ENCODE results near the gene BPTF. TPM values are rescaled to one million over a fixed set of nuclear protein-coding genes. Genes with fewer than 3 reads are reported as not detected.
A peak's percentile ranks its signal among the peaks of the same experiment; 100 is the strongest.

The BPTF gene
- polyA plus RNA-seq (2013, experiment 1 of 2): 106 TPM
- polyA plus RNA-seq (2013, experiment 2 of 2): 109 TPM

DNA sequence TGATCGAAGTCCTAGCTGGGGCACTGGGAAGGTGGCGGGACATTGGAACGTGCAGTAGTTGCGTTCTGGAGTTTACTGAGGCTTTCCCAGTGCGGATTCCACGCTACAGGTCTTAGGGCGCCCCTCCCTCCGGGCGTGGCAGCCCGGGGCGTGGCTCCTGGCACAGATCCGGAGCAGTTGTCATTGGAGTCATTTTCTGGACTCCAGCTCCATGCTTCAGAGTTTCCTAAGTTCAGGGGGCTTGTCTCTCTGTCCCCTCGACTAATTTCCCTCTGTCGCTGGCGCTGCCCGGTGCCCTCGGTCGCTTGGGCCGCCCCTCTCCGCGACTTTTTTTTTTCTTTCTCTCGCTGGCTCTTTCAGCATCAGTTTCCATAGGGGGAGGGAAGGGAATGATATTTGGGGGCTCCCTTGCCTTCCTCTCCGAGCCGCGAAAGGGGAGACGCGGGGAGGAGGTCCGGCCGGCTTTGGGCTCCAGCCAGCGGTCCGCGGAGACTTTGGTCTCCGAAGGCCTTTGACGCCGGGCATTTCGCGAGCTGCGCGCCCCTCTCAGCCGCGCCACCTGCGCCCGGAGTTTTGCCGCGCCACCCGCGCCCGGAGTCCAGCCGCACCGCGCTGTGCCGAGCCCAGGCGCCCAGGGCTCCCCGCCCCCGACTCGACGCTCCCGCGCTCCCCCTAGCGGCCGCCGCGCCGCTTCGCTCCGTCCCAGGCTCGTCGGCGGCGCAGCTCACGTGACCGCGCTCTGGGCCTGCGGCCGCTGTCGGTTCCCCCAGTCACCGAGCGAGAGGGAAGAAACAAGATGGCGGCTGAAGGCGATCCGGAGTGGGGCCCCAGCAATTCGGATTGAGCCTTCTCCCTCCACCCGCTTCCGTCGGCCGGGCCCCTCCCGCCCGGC lies at the start of gene BPTF:
TSS of gene BPTF (plus strand) at position 769 of the 892 bp plus-strand sequence. CDS start 222 bp downstream, outside the sequence.
- H3K4me3 ChIP-seq (ENCODE audit: low read length in 2 of 2): peak within 1 kb of the TSS; percentile 90 to 98
- H2BK5ac ChIP-seq (ENCODE audit: low read length): no peak within 1 kb of the TSS
- H3K36me3 ChIP-seq (replicated peaks in 1 of 2; ENCODE audit: control insufficient read depth in 2 of 2, insufficient read depth in 2 of 2, low read length in 2 of 2): peaks cover 0 to 15% of the 10 kb centered on the region in 2 donors
- peak within 1 kb of the TSS; percentile 43 for H3K23ac ChIP-seq (ENCODE audit: low read depth, low read length, poor library complexity)
- no peak within 1 kb of the TSS for H2BK120ac ChIP-seq (ENCODE audit: low read depth, low read length)
- peak within 1 kb of the TSS; percentile 95 for H3K18ac ChIP-seq (ENCODE audit: low read length)
- H3K27me3 ChIP-seq (ENCODE audit: control insufficient read depth in 3 of 3, insufficient read depth in 3 of 3, low read depth in 1 of 3, low read length in 3 of 3): no peaks in the 10 kb centered on the region
- H3K4ac ChIP-seq (ENCODE audit: low read length): peak within 1 kb of the TSS; percentile 90
- peak within 1 kb of the TSS; percentile 25 for H2AK5ac ChIP-seq (ENCODE audit: low read depth, low read length)
- no peak within 1 kb of the TSS for H4K8ac ChIP-seq (ENCODE audit: low read depth, low read length)
- H3K9me3 ChIP-seq (replicated peaks in 1 of 2; ENCODE audit: control insufficient read depth in 2 of 2, insufficient read depth in 1 of 2, low read depth in 1 of 2, low read length in 2 of 2): no peaks in the 10 kb centered on the region
- no peak within 1 kb of the TSS for H2BK12ac ChIP-seq (ENCODE audit: low read length)
- H2BK15ac ChIP-seq (ENCODE audit: low read length): peak within 1 kb of the TSS; percentile 26
- H3K27ac ChIP-seq (replicated peaks; ENCODE audit: low read length): peak within 1 kb of the TSS; percentile 94
- WGBS, 2 donors (ENCODE audit: extremely low coverage in 2 of 2, insufficient read length in 2 of 2, insufficient replicate concordance in 1 of 2): no CpG with 5 or more reads among the region's 88 CpGs
- peak within 1 kb of the TSS; percentile 92 for H3K9ac ChIP-seq (ENCODE audit: low read depth, low read length, poor library complexity)
- H4K91ac ChIP-seq (ENCODE audit: low read depth, low read length, poor library complexity): no peak within 1 kb of the TSS
- H3K4me1 ChIP-seq (ENCODE audit: control insufficient read depth in 2 of 2, insufficient read depth in 1 of 2, low read depth in 1 of 2, low read length in 2 of 2): peaks cover 0 to 2% of the 10 kb centered on the region in 2 donors
- DNase-seq (ENCODE audit: low spot score): peak; percentile 95
- H3K4me2 ChIP-seq (ENCODE audit: insufficient read depth, low read length, poor library complexity, severe bottlenecking): peak within 1 kb of the TSS; percentile 83
- no peak within 1 kb of the TSS for H3K14ac ChIP-seq (ENCODE audit: low read length)
- H2AFZ ChIP-seq (ENCODE audit: low read length): peak within 1 kb of the TSS; percentile 99
- H3K79me1 ChIP-seq (ENCODE audit: low read depth, low read length): no peaks in the 10 kb centered on the region

DNA sequence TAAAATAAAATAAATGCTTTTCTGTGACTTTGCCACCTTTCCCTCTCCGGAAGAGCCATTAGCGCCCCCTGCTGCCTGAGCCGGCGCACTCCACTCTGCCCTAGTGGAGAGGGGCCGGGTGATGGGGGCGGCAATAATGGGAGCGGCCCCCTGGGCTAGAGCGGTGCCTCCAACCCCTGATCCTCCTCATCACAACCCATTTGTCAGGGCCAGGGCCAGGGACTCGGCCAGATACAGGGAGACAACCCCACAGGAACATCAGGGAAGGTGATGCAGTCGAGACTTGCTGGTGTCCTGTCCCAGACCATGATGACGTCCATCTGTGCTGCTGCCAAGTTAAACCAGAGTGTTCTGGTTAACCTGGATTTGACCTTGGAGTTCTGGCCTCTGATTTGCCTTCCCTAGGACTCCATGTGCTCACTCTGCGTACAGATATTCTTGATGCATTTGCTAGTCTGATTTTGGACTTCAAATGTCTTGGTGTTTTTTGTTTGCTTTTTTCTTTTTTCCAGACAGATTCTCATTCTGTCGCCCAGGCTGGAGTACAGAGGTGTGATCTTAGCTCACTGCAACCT lies 46.1 kb upstream of the BPTF start:
- Histone ChIP-seq H2BK15ac (ENCODE audit: low read length) (no peak overlapping the region), H2AFZ (ENCODE audit: low read length) (peak overlapping the region; percentile 35), H3K4me2 (ENCODE audit: insufficient read depth, low read length, poor library complexity, severe bottlenecking) (no peak overlapping the region), H2BK5ac (ENCODE audit: low read length) (no peak overlapping the region), H3K9ac (ENCODE audit: low read depth, low read length, poor library complexity) (no peak overlapping the region), H3K79me1 (ENCODE audit: low read depth, low read length) (no peaks in the 10 kb centered on the region), H2BK120ac (ENCODE audit: low read depth, low read length) (no peak overlapping the region), H4K8ac (ENCODE audit: low read depth, low read length) (no peak overlapping the region), H3K27me3 (ENCODE audit: control insufficient read depth in 3 of 3, insufficient read depth in 3 of 3, low read depth in 1 of 3, low read length in 3 of 3) (no peaks in the 10 kb centered on the region), H3K4ac (ENCODE audit: low read length) (no peak overlapping the region), H4K91ac (ENCODE audit: low read depth, low read length, poor library complexity) (no peak overlapping the region), H2BK12ac (ENCODE audit: low read length) (no peak overlapping the region), H3K23ac (ENCODE audit: low read depth, low read length, poor library complexity) (no peak overlapping the region), H3K18ac (ENCODE audit: low read length) (no peak overlapping the region), H2AK5ac (ENCODE audit: low read depth, low read length) (no peak overlapping the region), H3K9me3 (replicated peaks in 1 of 2; ENCODE audit: control insufficient read depth in 2 of 2, insufficient read depth in 1 of 2, low read depth in 1 of 2, low read length in 2 of 2) (no peaks in the 10 kb centered on the region), H3K27ac (replicated peaks; ENCODE audit: low read length) (no peak overlapping the region), H3K36me3 (replicated peaks in 1 of 2; ENCODE audit: control insufficient read depth in 2 of 2, insufficient read depth in 2 of 2, low read length in 2 of 2) (no peaks in the 10 kb centered on the region), H3K4me1 (ENCODE audit: control insufficient read depth in 2 of 2, insufficient read depth in 1 of 2, low read depth in 1 of 2, low read length in 2 of 2) (no peaks in the 10 kb centered on the region), H3K4me3 (ENCODE audit: low read length in 2 of 2) (no peak overlapping the region), H3K14ac (ENCODE audit: low read length) (no peak overlapping the region)
- peak; percentile 20 for DNase-seq (ENCODE audit: low spot score)
- WGBS, 2 donors (ENCODE audit: extremely low coverage in 2 of 2, insufficient read length in 2 of 2, insufficient replicate concordance in 1 of 2): no CpG with 5 or more reads among the region's 13 CpGs

DNA sequence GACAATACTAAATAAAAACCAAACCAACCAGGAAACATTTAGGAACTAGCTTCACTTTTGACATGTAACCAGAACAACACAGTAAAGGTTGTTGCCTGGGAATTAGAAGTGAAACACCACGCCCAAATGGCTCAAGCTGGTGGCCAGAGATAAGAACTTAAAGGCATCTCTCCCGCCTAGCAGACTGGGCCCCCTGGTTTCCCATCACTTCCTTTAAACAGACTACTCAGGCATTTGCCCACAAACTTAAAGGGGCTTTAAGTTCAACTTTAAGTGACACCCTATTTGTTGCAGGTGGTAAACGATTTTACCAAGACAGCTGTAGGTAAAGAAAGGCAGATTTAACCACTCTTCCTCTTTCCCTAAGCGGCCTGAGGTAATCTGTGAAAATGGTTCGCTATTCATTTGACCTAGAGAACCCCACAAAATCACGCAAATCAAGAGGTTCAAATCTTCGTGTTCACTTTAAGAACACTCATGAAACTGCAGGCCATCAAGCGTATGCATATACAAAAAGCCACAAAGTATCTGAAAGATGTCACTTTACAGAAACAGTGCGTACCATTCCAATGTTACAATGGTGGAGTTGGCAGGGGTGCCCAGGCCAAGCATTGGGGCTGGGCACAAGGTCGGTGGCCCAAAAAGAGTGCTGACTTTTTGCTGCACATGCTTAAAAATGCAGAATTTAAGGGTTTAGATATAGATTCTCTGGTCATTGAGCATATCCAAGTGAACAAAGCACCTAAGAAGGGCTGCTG lies 40.8 kb upstream of the BPTF start:
- no peak overlapping the region for H3K9ac ChIP-seq (ENCODE audit: low read depth, low read length, poor library complexity)
- H3K79me1 ChIP-seq (ENCODE audit: low read depth, low read length): no peaks in the 10 kb centered on the region

GRCh38 chr17:67785122-67785477 lies 40.2 kb upstream of the BPTF start:
- Histone ChIP-seq H2BK120ac (ENCODE audit: low read depth, low read length) (no peak overlapping the region), H2BK12ac (ENCODE audit: low read length) (no peak overlapping the region), H3K18ac (ENCODE audit: low read length) (no peak overlapping the region), H2BK5ac (ENCODE audit: low read length) (no peak overlapping the region), H3K4me2 (ENCODE audit: insufficient read depth, low read length, poor library complexity, severe bottlenecking) (no peak overlapping the region), H3K27ac (replicated peaks; ENCODE audit: low read length) (no peak overlapping the region), H2BK15ac (ENCODE audit: low read length) (no peak overlapping the region), H3K79me1 (ENCODE audit: low read depth, low read length) (no peaks in the 10 kb centered on the region), H2AFZ (ENCODE audit: low read length) (no peak overlapping the region), H3K4me3 (ENCODE audit: low read length in 2 of 2) (no peak overlapping the region), H4K91ac (ENCODE audit: low read depth, low read length, poor library complexity) (no peak overlapping the region), H3K9me3 (replicated peaks in 1 of 2; ENCODE audit: control insufficient read depth in 2 of 2, insufficient read depth in 1 of 2, low read depth in 1 of 2, low read length in 2 of 2) (no peaks in the 10 kb centered on the region), H3K14ac (ENCODE audit: low read length) (no peak overlapping the region), H3K27me3 (ENCODE audit: control insufficient read depth in 3 of 3, insufficient read depth in 3 of 3, low read depth in 1 of 3, low read length in 3 of 3) (no peaks in the 10 kb centered on the region), H2AK5ac (ENCODE audit: low read depth, low read length) (no peak overlapping the region), H3K4ac (ENCODE audit: low read length) (no peak overlapping the region), H3K36me3 (replicated peaks in 1 of 2; ENCODE audit: control insufficient read depth in 2 of 2, insufficient read depth in 2 of 2, low read length in 2 of 2) (no peaks in the 10 kb centered on the region), H3K23ac (ENCODE audit: low read depth, low read length, poor library complexity) (no peak overlapping the region), H3K4me1 (ENCODE audit: control insufficient read depth in 2 of 2, insufficient read depth in 1 of 2, low read depth in 1 of 2, low read length in 2 of 2) (no peaks in the 10 kb centered on the region), H4K8ac (ENCODE audit: low read depth, low read length) (no peak overlapping the region), H3K9ac (ENCODE audit: low read depth, low read length, poor library complexity) (no peak overlapping the region)
- DNase-seq (ENCODE audit: low spot score): no peak
- whole genome bisulfite sequencing, 2 donors (ENCODE audit: extremely low coverage in 2 of 2, insufficient read length in 2 of 2, insufficient replicate concordance in 1 of 2): no CpG with 5 or more reads among the region's 3 CpGs

More for the DNA sequence above, 40.8 kb upstream of the BPTF start:
- no peak overlapping the region for H2AFZ ChIP-seq (ENCODE audit: low read length)
- H3K4me2 ChIP-seq (ENCODE audit: insufficient read depth, low read length, poor library complexity, severe bottlenecking): no peak overlapping the region
- no peaks in the 10 kb centered on the region for H3K27me3 ChIP-seq (ENCODE audit: control insufficient read depth in 3 of 3, insufficient read depth in 3 of 3, low read depth in 1 of 3, low read length in 3 of 3)
- H3K4ac ChIP-seq (ENCODE audit: low read length): no peak overlapping the region
- no peak overlapping the region for H4K8ac ChIP-seq (ENCODE audit: low read depth, low read length)
- H3K27ac ChIP-seq (replicated peaks; ENCODE audit: low read length): no peak overlapping the region
- no peak overlapping the region for H2BK5ac ChIP-seq (ENCODE audit: low read length)
- no peak overlapping the region for H3K18ac ChIP-seq (ENCODE audit: low read length)
- no peak overlapping the region for H3K23ac ChIP-seq (ENCODE audit: low read depth, low read length, poor library complexity)
- no CpG with 5 or more reads among the region's 10 CpGs for WGBS, 2 donors (ENCODE audit: extremely low coverage in 2 of 2, insufficient read length in 2 of 2, insufficient replicate concordance in 1 of 2)
- no peak overlapping the region for H2BK12ac ChIP-seq (ENCODE audit: low read length)
- no peaks in the 10 kb centered on the region for H3K9me3 ChIP-seq (replicated peaks in 1 of 2; ENCODE audit: control insufficient read depth in 2 of 2, insufficient read depth in 1 of 2, low read depth in 1 of 2, low read length in 2 of 2)
- DNase-seq (ENCODE audit: low spot score): no peak
- H2BK120ac ChIP-seq (ENCODE audit: low read depth, low read length): no peak overlapping the region
- no peaks in the 10 kb centered on the region for H3K36me3 ChIP-seq (replicated peaks in 1 of 2; ENCODE audit: control insufficient read depth in 2 of 2, insufficient read depth in 2 of 2, low read length in 2 of 2)
- no peak overlapping the region for H2BK15ac ChIP-seq (ENCODE audit: low read length)
- H2AK5ac ChIP-seq (ENCODE audit: low read depth, low read length): no peak overlapping the region
- H3K4me3 ChIP-seq (ENCODE audit: low read length in 2 of 2): no peak overlapping the region
- no peaks in the 10 kb centered on the region for H3K4me1 ChIP-seq (ENCODE audit: control insufficient read depth in 2 of 2, insufficient read depth in 1 of 2, low read depth in 1 of 2, low read length in 2 of 2)
- no peak overlapping the region for H3K14ac ChIP-seq (ENCODE audit: low read length)
- H4K91ac ChIP-seq (ENCODE audit: low read depth, low read length, poor library complexity): no peak overlapping the region

All from neuronal stem cell (in vitro differentiated cells).